Activated T-cell treated with anti-CD3 and anti-CD28 coated beads, Interleukin-2, amount 50 U/mL, for 4 hours (primary cell): ENCODE data around the gene UBB. TPM values are rescaled to one million over a fixed set of nuclear protein-coding genes. Genes with fewer than 3 reads are reported as not detected.
"Not testable (repeated sequence)": the region's sequence is repeated elsewhere in the genome, so short reads cannot be mapped to it uniquely, and the experiment has no call there.

Source experiments
- ATAC-seq, 2 donors: fragments of 200-7000 bp; cut with Tn5 transposase; one replicate each; pipeline ENCODE4 v1.10.0; 2021
- DNase-seq: peaks from one replicate; pipeline ENCODE4 v3.0.0-alpha.2; 2020
- H3K27me3 Mint-ChIP-seq: one replicate; pipeline ENCODE4 v1.8.0; 2021; ENCODE audit warnings: low read depth, mixed read lengths
- H3K36me3 Mint-ChIP-seq: one replicate; pipeline ENCODE4 v1.8.0; 2022; ENCODE audit warnings: mixed read lengths; ENCODE audit not compliant: insufficient read depth
- H3K4me1 Mint-ChIP-seq: one replicate; pipeline ENCODE4 v1.8.0; 2021; ENCODE audit warnings: low read depth, mixed read lengths
- H3K4me3 Mint-ChIP-seq: one replicate; pipeline ENCODE4 v1.8.0; 2021; ENCODE audit warnings: mild to moderate bottlenecking, moderate library complexity, mixed read lengths
- H3K9me3 Mint-ChIP-seq: one replicate; pipeline ENCODE4 v1.8.0; 2021; ENCODE audit warnings: mixed read lengths
- total RNA-seq, 3 donors: library from RNA; stranded (reverse); gene quantifications; one replicate each; pipeline ENCODE4 v1.2.1, GENCODE V29; 2021

UBB gene
- total RNA-seq, 3 donors from 2014 or later, result 1,915 to 2,057 (median 1,991) TPM

DNA sequence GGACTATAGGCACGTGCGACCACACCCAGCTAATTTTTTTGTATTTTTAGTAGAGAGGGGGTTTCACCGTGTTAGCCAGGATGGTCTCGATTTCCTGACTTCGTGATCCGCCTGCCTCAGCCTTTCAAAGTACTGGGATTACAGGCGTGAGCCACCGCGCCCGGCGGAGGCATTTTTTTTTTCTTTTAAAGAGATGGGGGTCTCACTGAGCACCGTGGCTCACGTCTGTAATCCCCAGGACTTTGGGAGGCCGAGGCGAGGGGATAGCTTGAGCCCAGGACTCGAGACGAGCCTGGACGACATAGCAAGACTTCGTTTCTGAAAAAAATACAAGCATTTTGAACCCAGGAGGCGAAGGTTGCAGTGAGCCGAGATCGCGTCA, 5.2 kb downstream of the UBB start:
- not testable (repeated sequence) for DNase-seq, ATAC-seq, H3K9me3 Mint-ChIP-seq, H3K27me3 Mint-ChIP-seq
- H3K4me3 Mint-ChIP-seq, result peak overlapping the region; percentile 86
- H3K4me1 Mint-ChIP-seq, result peaks cover 41% of the 10 kb centered on the region
- peaks cover 24% of the 10 kb centered on the region for H3K36me3 Mint-ChIP-seq

- peaks cover 8% of the 10 kb centered on the region for H3K4me1 Mint-ChIP-seq
- ATAC-seq, result no peak
- H3K27me3 Mint-ChIP-seq, result no peaks in the 10 kb centered on the region
- no peak overlapping the region for H3K4me3 Mint-ChIP-seq
- no peaks in the 10 kb centered on the region for H3K9me3 Mint-ChIP-seq
- H3K36me3 Mint-ChIP-seq, result no peaks in the 10 kb centered on the region
- DNase-seq, result no peak
Observed at GRCh38 chr17:16391451-16391850, 10.6 kb downstream of the UBB start.

- H3K36me3 Mint-ChIP-seq, H3K4me3 Mint-ChIP-seq, H3K27me3 Mint-ChIP-seq, H3K9me3 Mint-ChIP-seq, ATAC-seq, DNase-seq, H3K4me1 Mint-ChIP-seq: not testable (repeated sequence)
Observed at GRCh38 chr17:16392491-16392890, 11.6 kb downstream of the UBB start.

- H3K27me3 Mint-ChIP-seq, DNase-seq, H3K9me3 Mint-ChIP-seq, H3K4me1 Mint-ChIP-seq, H3K36me3 Mint-ChIP-seq, H3K4me3 Mint-ChIP-seq, ATAC-seq: not testable (repeated sequence)
Observed at GRCh38 chr17:16395887-16396286, 15.0 kb downstream of the UBB start.

DNA sequence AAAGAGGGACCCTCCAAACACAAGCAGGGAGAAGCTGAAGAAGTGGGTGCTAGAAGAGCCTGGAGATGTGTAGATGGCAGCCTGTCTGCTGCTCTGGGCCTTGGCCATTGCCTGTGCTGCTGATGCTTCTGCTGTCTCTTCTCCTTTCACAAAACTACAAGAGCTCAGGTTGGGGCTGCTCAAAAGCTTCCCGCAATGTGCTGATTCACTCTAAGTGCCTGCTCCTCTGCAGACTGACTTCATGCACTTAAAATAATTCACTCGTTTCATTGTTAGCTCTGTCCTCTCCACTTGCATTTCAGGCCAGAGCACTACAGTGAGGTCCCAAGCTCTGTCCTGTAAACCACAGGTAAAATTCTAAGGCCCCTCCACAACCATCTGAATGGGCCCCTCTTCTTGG, 15.8 kb downstream of the UBB start:
- not testable (repeated sequence) for H3K36me3 Mint-ChIP-seq, ATAC-seq, DNase-seq, H3K4me1 Mint-ChIP-seq, H3K27me3 Mint-ChIP-seq, H3K4me3 Mint-ChIP-seq, H3K9me3 Mint-ChIP-seq

- peaks cover 8% of the 10 kb centered on the region for H3K4me1 Mint-ChIP-seq
- H3K27me3 Mint-ChIP-seq, result peaks cover 3% of the 10 kb centered on the region
- no peaks in the 10 kb centered on the region for H3K36me3 Mint-ChIP-seq
- DNase-seq, result no peak
- peak; percentile 59 to 82 for ATAC-seq
- H3K9me3 Mint-ChIP-seq, result no peaks in the 10 kb centered on the region
- H3K4me3 Mint-ChIP-seq, result no peak overlapping the region
Observed at GRCh38 chr17:16398270-16399267, 17.7 kb downstream of the UBB start.

DNA sequence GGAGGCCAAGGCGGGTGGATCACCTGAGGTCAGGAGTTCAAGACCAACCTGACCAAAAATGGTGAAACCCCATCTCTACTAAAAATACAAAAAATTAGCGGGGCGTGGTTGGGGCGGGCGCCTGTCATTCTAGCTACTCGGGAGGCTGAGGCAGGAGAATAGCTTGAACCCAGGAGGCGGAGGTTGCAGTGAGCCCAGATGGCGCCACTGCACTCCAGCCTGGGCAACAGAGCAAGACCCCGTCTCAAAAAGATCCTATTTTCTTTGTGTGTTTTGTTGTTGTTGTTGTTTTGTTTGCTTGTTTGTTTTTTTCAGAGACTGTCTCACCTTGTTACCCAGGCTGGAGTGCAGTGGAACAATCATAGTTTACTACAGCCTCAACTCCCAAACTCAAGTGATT, 23.0 kb downstream of the UBB start:
- ATAC-seq, H3K36me3 Mint-ChIP-seq, H3K9me3 Mint-ChIP-seq, H3K4me1 Mint-ChIP-seq, H3K4me3 Mint-ChIP-seq, DNase-seq: not testable (repeated sequence)
- peaks cover 21% of the 10 kb centered on the region for H3K27me3 Mint-ChIP-seq

DNA sequence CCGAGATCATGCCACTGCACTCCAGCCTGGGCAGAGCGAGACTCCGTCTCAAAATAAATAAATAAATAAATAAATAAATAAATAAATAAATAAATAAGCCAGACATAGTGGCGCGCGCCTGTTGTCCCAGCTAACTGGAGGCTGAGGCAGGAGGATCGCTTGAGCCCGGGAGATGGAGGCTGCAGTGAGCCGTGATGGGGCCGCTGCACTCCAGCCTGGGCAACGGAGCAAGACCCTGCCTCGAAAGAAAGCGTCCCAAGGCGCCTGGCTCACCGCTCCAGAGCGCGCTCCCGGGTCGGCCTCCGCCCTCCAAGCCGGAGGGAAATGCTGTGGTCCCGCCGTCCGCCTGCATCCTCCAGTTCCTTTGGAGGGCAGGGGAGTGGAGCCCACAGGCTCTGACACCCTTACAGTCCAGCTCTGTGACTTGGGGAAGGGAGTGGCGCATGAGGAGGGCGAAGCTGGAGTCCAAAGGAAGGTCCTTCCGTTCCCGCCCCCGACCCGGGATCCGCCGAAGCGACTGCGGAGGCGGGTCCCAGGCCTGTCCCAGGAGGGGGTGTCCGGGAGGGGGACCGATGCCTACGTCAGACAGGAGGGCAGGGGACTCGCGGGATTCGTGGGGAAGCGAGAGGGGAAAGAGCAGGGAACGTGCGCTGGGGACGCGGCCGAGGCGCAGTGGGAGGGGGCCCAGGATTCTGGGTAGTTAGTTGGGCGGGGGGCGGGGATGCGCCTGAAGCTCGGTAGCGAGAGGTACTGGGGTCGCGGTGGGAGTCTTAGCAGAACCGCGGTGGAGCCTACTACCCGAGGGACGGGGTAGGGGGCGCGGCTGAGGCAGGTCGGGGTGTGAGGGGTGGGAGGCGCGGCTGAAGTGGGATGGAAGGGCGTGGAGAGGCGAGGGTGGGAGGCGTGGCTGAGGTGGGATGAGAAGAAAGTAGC, 26.1 kb downstream of the UBB start:
- DNase-seq (no peak), ATAC-seq (peak; percentile 54 to 71)
- Mint-ChIP-seq H3K4me3 (peak overlapping the region; percentile 35), H3K9me3 (no peaks in the 10 kb centered on the region), H3K4me1 (peaks cover 5% of the 10 kb centered on the region), H3K36me3 (no peaks in the 10 kb centered on the region), H3K27me3 (peaks cover 17% of the 10 kb centered on the region)

DNA sequence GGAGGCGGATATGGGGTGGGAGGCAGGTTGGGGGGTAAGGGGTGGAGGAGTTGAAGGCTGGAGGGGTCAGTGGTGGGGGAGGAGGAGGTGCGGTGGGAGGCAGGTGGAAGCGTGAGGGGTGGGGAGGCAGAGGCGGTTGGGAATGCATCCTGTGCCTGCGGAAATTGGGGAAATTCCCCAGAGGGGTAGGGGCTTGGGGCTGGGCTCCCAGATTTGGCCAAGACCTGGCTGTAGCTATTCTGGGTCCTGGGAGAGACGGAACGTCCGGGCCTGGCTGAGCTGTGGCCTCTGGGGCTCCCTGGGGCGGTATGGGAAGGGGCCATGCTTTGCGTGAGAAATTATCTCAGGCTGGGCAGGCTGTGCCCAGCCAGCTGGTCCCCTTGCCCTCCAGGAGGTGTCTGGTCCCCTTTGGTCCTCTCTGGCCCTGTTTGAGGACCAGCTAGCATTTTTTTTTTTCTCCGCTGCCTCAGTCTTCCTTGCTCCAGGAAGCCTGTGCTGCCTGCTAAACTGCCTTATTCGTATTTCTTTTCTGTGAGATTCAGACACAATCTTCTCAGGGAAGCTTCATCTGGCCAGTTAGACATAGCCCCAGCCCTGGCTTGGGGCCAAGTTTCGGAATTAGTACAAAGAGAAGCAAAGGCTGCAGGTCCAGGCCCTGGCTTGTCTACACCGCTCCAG, 27.2 kb downstream of the UBB start:
- no peak for ATAC-seq
- no peak for DNase-seq
- Mint-ChIP-seq H3K36me3 (no peaks in the 10 kb centered on the region), H3K4me3 (no peak overlapping the region), H3K4me1 (peaks cover 5% of the 10 kb centered on the region), H3K9me3 (no peaks in the 10 kb centered on the region), H3K27me3 (peaks cover 17% of the 10 kb centered on the region)

GRCh38 chr17:16415031-16415924, 34.4 kb downstream of the UBB start, which contains the start of gene TRPV2:
Gene TRPV2, plus strand, starts transcription at chr17:16415571. Its CDS starts 2,098 bp downstream, at chr17:16417669.
- peaks cover 47% of the 10 kb centered on the region for H3K4me1 Mint-ChIP-seq
- no peaks in the 10 kb centered on the region for H3K27me3 Mint-ChIP-seq
- DNase-seq, result peak; percentile 39
- peak; percentile 8 to 18 for ATAC-seq
- peak within 1 kb of the TSS; percentile 99 for H3K4me3 Mint-ChIP-seq
- H3K36me3 Mint-ChIP-seq, result peaks cover 11% of the 10 kb centered on the region
- H3K9me3 Mint-ChIP-seq, result no peaks in the 10 kb centered on the region

DNA sequence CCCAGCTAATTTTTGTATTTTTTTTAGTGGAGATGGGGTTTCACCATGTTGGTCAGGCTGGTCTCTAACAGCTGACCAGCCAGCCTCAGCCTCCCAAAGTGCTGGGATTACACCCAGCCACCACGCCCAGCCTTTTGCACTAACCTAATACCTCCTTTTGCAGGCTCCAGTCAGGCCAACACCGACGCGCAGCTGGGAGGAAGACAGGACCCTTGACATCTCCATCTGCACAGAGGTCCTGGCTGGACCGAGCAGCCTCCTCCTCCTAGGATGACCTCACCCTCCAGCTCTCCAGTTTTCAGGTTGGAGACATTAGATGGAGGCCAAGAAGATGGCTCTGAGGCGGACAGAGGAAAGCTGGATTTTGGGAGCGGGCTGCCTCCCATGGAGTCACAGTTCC, 36.5 kb downstream of the UBB start:
- no peaks in the 10 kb centered on the region for H3K27me3 Mint-ChIP-seq
- H3K36me3 Mint-ChIP-seq, result peaks cover 12% of the 10 kb centered on the region
- ATAC-seq (no peak), DNase-seq (no peak)
- H3K9me3 Mint-ChIP-seq, result no peaks in the 10 kb centered on the region
- H3K4me1 Mint-ChIP-seq, result peaks cover 56% of the 10 kb centered on the region
- H3K4me3 Mint-ChIP-seq, result peak overlapping the region; percentile 99

DNA sequence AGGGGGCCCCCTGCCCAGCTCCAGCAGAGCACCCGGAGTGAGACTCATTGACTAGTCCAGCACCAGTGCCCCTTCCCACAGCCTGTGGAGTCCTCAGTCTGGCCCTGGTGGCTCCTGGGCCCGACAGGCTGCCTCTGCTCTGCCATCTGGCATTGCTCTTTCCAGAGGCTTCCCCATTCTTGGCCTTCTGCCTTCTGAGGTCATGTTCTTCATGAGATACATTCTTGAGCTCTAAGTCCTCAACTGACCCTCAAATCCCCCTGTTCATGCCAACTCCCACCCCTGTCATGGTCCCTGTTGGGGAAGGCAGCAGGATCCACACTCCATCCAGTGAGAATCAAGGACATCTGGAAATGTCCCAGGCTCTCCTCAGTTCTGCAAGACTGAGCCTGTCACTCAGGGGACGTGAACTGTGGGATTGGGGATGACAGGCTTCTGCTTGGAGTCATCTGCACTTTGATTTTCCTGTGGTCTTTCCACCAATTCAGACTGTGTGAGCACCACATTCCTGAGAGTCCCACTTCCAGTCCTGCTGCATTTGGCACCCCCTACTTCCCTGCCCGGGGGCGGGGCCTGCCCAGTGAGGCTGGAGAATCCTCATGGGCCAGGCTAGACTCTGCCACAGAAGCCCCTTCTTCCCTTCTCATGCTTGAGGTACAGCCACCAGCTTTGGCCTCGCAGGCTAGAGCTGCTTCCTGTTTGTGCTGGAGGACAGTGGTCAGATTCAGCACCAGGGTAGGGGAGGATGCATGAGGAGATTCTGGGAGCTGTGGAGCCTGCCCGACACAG, 37.2 kb downstream of the UBB start:
- peak overlapping the region; percentile 65 for H3K4me3 Mint-ChIP-seq
- H3K4me1 Mint-ChIP-seq, result peaks cover 58% of the 10 kb centered on the region
- no peaks in the 10 kb centered on the region for H3K27me3 Mint-ChIP-seq
- no peaks in the 10 kb centered on the region for H3K9me3 Mint-ChIP-seq
- H3K36me3 Mint-ChIP-seq, result peaks cover 16% of the 10 kb centered on the region
- no peak for ATAC-seq
- no peak for DNase-seq
